GM19397 (cell line): ENCODE results near the gene MGAT5.
A peak's percentile ranks its signal among the peaks of the same experiment; 100 is the strongest.

Experiments used
- ATAC-seq: cut with Tn5 transposase; IDR thresholded peaks from one replicate; pipeline ENCODE4 v1.9.1; 2021; ENCODE audit warnings: mild to moderate bottlenecking, moderate library complexity; ENCODE audit not compliant: unreplicated experiment

The MGAT5 gene, protein sequence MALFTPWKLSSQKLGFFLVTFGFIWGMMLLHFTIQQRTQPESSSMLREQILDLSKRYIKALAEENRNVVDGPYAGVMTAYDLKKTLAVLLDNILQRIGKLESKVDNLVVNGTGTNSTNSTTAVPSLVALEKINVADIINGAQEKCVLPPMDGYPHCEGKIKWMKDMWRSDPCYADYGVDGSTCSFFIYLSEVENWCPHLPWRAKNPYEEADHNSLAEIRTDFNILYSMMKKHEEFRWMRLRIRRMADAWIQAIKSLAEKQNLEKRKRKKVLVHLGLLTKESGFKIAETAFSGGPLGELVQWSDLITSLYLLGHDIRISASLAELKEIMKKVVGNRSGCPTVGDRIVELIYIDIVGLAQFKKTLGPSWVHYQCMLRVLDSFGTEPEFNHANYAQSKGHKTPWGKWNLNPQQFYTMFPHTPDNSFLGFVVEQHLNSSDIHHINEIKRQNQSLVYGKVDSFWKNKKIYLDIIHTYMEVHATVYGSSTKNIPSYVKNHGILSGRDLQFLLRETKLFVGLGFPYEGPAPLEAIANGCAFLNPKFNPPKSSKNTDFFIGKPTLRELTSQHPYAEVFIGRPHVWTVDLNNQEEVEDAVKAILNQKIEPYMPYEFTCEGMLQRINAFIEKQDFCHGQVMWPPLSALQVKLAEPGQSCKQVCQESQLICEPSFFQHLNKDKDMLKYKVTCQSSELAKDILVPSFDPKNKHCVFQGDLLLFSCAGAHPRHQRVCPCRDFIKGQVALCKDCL

DNA sequence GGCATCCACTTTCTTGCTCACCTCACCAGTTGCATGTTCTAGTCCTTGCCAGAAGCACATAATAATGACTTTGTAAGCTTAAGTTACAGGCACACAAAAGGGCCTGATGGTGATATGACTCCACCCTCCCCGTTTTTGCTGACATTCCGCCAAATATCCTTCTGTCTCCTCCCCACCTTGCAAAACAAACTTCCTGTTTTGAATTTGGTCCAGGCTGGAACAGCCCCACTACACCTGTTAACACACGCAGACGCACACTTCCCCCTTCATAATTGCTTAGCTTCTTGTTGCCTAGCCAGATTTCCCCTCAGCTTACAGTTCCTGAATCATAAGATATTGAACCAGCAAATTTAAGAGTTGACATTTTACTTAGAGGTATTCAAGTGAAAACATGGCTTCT is at the start of gene MGAT5:
TSS of gene MGAT5 (plus strand) at position 269 of the 400 bp plus-strand sequence. CDS start 332 bp downstream, outside the sequence.
- peak; percentile 11 for ATAC-seq

DNA sequence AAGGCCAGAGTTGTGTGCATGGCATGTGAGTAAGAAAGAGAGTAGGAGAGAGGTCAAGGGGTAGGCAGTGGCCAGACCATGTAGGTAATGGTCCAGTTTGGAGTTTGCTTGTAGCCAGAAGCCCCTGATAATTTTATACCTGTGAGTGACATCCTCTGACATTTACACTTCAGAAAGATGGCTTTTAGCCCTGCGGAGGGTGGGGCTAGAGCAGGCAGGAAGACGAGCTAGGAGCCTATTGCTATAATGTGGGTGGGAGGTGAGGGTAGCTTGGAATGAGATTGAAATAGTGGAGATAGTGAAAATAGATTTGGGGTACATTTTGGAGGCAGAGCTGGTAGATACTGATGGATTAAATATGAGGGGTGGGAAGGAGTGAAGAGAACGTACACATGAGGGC is 48.8 kb upstream of the MGAT5 start:
- ATAC-seq, result no peak

DNA sequence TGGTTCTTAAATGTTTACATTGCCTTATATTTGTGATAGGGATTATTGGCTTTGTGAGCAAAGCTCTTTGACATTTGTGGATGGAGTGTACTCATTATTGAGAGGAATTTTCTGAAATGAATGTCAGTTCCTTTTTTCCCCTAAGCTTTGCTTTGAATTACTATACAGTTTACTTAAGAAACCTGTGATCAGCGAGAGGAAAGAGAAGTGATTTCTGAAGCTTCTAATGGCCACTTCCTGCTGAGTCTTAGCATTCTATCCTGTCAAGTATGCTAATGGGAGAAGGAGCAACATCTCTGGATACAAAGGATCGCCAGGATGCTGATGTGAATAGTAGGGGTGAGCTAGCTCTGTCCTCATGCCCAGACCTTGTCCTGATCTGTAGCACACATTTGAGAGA is 47.8 kb upstream of the MGAT5 start:
- no peak for ATAC-seq

DNA sequence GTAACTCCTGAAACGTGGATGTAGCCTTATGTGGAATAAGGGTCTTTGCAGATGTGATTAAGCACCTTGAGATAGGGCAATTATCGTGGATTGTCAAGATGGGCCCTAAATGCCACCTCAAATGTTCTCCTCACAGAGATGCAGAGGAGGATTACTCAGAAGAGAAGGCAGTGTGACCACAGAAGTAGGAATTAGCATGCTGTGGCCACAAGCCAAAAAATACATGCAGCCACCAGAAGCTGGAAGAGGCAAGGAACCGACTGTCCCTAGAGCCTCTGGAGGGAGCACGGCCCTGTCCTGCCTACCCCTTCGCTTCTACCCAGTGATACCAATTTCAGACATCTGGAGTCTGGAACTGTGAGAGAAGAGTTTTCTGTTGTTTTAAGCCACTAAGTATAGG is 47.3 kb upstream of the MGAT5 start:
- ATAC-seq, result no peak

DNA sequence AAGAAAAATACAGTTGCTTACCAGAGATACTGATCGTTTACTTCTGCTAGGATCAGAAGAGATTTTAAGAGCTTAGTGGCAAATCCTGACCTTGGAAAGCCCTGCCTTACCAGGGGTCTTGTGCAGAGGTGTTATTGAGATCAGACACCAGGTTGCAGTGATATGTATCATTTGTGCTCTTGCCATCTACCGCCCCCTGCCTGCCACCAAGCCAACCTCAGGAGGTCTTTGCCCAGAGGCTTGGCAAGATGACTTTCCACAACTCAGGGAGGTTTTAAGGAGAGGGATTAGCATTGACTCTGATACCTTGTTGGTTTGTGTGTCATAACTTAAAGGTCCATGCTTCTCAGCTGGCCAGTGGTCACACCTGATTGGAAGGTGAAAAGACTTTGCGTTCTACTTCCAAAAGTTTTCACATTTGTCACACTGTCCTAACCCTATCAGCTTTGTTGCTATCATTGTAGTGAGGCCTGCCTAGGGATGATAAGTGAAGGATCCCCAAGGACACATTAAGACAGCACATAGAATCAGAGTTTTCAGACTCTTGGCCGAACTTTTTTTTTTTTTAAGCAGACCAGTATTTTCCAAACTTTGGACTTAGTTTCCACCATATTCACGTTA is 46.2 kb upstream of the MGAT5 start:
- ATAC-seq, result peak; percentile 68

DNA sequence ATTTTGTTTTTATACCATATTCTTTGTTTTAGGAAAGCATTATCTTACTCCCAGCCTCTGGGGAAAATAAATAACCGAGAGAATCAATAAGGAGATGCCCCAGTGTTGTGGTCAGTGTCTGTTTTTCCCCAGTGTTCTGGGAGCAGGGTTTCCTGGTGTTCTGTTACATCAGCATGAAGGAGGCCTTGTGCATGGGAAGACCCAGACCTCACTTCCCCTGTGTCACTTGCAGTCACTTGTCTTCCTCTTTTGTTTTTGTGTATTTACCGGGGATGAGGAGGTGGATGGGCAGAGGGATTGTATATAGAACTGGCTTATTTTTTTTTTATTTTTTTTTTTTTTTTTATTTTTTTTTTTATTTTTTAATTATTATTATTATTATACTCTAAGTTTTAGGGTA is 45.0 kb upstream of the MGAT5 start:
- no peak for ATAC-seq

DNA sequence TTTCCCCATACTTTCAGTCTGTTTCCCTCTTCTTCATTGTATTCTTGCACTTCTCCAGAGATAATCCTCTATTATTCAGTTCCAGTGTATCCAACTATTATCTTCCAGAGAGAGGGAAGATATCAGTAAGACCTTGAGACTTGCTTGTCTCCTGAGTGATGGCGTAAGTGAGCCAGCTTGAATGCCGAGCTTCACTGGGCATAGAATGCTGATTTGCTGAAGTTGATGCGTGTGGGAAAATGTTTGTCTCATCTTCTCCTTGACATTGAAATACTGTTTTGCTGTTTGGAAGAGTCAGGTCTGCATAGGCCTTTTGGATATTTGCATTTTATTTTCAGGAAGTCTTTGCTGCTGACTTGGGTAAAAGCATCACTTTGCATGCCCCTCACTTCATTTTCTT is 41.1 kb upstream of the MGAT5 start:
- no peak for ATAC-seq

DNA sequence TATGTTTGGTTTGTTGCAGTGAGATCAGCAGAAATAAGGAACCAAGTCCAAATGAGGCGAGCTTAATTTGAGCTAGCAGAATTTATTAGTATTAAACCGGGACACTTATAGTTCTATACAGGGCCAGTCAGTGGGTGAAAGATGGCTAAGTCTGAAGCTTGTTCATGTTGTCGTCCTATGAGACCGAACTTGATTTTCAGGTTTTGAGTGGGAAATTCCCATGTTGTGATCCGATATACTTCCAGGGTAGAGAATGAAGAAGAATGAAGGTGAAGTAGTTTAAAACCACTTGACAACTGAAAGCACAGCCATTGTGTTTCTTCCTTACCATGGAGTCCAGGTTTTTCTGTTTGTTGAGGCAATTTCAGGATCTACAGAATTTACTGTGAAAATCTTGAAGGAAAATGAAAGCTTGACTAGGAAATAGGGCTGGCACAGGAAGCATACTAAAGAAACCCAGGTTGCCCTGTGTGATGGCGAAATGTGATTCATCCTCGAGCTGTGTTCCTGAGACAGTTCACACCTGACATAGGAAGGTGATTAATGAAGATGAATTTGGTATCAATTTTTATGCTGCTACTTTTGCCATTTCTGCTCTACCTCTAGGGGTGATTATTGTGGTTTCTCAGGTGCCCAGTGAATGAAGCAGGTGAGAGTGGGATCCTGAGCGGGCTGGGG is 37.6 kb upstream of the MGAT5 start:
- ATAC-seq, result no peak

DNA sequence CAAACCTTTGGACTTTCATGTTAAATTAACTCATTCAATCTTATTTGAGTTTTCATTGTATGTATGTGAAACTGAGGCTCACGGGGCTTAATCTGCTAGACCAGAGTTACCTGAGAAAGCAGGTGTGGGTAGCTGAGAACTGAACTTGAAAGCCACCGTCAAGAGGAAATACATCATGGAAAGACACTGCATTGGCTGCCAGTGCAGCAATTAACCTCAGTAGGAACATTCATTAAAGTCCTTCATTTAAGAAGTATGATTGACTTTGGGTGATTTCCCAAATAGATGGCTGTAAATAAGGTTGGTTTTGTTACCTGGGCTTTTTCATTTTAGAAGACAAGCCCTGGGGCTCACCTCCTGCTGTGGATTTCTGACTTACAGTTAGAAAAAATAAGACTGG is 36.5 kb upstream of the MGAT5 start:
- ATAC-seq, result no peak

DNA sequence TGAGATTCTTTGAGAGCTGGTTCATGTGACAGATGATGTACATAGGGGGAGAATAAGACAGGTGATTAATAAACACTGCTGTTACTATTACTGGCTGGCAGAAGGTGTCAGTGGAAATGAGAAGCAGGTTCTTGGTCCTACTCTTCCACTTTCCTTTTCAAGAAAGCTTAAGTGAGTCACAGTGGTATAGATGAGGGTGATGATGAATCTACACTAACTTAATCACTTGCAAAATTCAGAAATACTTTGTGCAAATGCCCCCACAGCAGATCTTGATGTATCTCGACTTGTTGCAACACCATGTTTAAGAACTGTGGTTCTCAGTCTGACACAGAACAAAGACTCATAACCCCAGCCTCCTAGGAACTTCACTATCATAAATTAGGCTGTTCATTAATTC is 35.9 kb upstream of the MGAT5 start:
- no peak for ATAC-seq

DNA sequence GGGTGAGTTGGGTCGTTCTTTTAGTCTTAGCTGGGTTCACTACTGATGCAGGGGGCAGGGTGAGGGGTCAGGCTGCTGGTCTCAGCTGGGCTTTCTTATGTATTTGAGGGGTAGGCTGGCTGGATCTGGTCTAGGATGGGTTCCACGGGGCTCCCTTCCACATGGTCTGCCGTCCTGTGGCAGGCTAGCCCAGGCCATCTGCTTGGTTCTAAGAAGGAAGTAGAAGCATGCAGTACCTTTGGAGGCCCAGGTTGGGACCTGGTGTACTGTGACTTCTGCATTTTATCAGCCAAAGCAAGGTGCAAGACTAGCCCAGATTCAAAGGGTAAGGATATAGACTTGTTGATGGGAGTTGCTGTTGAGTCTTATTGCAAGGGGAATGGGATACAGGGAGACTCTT is 35.5 kb upstream of the MGAT5 start:
- ATAC-seq, result no peak

DNA sequence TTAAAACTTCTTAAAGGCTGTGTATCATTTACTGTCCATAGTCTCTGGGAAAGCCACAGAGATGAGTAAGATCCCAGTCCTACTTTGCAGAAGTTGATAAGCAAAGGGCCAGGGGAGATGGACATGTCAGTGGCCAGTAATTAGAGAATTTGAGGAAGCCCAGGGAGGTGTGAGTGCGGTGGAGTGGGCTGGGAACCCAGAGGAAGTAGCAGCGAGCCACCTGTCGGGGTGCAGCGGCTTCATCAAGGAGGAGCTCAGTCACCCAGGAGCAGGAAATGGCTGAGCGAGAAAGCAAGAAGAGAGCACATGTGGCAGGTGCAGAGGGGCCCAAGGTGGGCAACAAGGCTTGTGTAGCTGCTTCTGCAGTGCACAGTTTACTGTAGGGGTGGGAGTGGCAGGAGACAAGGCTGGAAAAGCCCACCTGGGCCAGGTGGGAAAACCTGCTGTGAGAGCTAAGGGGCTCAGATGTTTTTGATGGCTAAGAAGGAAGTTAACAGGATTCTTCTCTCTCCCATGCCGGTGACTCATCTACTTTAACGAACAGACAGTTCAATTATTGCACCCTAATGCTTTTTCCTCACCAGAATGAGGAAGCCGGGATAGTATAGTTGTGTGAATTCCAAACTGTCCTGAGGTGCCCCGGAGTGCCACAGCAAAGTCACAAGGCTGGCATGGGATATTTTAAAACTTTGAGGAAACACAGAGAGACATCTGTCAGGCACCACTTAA is 34.8 kb upstream of the MGAT5 start:
- no peak for ATAC-seq

DNA sequence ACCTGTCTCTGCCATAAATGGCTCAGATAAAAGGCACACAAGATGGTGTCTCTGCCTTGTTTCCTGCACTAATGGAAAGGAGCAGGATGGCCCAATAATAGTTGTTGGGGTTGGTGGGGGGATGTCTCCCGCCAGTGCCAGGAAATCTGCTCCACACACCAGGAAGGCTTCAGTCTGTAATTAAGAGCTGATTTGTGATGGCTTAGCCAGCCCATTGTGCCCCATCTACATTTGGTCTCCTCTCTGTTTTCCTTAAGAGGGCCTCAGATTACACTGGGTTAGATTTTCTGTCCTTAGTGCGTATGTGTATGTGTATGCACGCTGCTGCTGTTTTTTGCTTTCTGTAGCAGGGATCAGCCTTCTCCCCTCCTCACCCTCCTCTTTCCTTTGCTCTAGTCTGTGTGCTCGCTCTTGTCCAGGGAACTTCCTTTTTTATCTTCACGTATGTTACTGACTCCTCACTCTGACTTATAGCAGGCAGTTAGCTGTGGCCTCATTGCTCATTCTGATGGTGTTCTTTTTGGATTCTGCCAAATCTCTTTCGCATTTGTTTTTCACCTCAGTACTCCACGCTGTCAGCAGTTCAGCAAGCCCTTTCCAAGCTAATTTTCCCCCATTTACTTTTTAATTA is 33.4 kb upstream of the MGAT5 start:
- no peak for ATAC-seq

DNA sequence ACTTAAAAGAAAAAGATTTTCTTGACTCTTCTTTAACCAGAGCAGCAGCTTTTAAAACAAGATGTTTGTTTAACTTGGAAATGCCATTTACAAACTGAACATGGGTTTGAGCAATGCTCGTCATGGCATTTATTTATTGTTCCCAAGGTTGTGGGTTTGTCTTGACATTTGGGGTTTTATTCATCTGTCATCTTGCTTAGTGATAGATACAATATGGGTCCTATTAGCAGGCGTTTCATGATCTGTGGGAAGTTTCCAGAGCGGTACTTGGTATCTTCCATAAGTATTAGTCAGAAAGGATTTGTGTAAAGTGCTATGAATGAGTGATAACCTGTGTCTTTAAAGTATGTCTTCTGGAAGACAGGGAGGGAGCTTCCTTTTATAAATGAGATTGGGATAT is 29.9 kb upstream of the MGAT5 start:
- ATAC-seq, result no peak

DNA sequence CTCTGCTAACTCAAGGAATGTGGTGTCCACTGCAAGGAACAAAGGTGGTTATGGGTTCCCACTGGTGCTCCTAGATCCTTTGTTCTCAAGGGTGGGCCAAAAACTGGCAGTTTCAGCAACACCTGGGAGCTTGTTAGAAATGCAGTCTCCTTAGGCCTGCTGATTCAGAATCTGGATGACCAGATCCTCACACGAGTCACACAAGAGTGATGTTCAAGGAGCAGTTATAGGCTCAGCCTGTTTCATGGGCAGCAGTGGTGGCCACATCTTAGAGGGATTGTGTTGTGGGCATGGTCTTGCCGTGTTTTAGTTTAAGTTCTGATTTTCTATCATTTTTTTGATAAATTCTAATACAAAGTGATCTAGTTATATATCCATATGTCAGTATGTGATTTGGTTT is 28.7 kb upstream of the MGAT5 start:
- no peak for ATAC-seq

DNA sequence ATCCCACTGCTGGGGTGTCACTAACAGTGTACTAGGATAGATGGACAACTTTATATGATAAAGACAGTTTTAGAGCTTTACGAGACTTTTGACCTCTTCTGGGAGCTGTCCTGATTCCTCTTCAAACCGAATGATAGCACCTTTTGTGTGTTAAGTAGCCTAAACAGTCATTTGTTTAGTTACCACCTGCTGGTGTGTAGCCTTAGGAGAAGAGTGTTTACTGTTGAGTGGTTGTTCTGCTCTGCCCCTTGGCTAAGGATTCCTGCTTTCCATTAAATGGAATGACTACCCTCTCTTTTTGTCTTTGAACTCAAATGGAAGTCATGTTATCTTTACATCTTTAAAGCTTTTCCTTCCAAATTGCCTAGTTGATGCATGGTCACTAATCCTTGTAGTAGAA is 28.0 kb upstream of the MGAT5 start:
- ATAC-seq, result no peak

DNA sequence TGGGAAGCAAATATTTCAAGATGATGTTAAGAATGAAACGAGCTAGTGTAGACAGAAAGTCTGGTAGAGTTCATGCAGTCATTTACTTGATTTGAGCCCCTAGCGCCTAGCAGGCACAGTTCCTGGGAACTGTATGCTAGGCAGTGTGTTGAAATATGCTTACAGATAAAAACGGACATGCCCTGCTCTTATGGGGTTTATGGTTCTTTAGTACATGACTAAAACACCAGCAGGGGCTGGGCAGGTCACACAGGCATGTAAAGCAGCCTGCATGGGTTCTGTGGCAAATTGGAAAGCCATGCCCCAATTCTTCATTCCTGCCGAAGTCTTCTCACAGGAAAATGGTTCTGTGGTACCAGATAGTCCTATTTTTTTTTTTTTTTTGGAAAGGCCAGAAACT is 27.3 kb upstream of the MGAT5 start:
- no peak for ATAC-seq

DNA sequence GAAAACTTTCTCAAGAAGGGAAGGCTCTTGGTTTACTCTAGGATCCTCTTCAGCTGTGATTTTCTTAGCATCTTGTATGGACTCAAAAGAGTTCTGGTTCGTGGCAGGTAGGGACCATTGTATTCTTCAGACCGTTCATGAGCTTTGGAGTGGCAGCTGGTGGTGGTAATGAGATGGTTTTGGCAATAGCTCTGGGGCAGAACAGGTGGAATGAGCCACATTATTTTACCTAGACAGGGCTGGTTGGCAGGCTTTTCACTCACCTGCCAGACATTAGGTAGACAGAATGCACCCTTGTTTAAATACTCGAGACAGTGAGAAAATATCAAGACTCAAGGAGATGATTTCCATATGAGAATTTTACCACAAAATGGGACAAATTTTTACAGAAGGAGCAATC is 26.2 kb upstream of the MGAT5 start:
- ATAC-seq, result no peak

DNA sequence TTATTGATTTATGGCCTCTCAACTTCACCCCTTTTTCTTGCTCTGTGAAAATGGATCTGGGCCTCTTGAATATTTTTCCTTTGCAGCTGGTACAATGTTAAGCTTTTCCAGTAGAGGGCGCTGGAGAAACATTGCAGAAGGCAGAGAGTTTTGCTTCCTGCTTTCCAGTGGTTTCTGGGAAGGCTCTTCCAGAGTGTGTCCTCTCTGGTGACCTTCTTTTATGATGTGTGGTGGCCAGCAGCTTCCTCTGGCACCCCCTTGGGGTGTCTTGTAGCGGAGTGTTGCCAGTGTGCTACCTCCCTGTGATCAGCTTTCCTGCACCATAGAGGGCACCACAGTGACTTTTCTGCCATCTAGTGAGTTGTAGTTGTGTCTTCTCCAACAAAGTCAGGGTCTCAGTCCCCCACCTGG is 25.4 kb upstream of the MGAT5 start:
- no peak for ATAC-seq

DNA sequence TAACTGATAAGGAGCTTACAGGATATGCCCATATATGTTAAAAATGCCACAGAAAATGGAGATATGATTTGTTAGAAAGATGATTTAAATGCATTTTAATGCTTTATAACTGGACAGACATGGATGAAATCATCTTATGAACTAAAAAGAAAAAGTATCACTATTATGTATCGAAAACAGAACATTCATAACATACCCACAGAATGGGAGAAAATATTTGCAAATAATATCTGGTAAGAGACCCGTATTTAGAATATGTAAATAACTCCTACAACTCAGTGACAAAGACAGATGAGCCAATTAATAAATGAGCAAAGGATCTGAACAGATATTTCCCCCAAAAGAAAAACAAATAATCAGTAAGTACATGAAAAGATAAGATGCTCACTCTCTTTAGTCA is 24.3 kb upstream of the MGAT5 start:
- ATAC-seq, result no peak
